Activated B cell treated with CpG ODN at 0.5 μM for 24 hours (primary cell): ENCODE data around the gene RCSD1. TPM values are rescaled to one million over a fixed set of nuclear protein-coding genes. Genes with fewer than 3 reads are reported as not detected.

ENCODE experiments used
- ATAC-seq: fragments of 200-7000 bp; cut with Tn5 transposase; one replicate; pipeline ENCODE4 v1.10.0; 2021; ENCODE audit warnings: low read depth, mild to moderate bottlenecking, moderate library complexity
- CTCF ChIA-PET: fragments of 350-600 bp; sonication (Branson Sonifier 250); formaldehyde crosslinking; loops from one replicate; lab custom pipeline; 2021; ENCODE audit warnings: antibody characterized with exemption; lab: Charles Lee
- POLR2A ChIA-PET: fragments of 350-600 bp; sonication (Branson Sonifier 250); formaldehyde crosslinking; loops from one replicate; lab custom pipeline; 2021; ENCODE audit warnings: antibody characterized with exemption; lab: Charles Lee
- DNase-seq: peaks from one replicate; pipeline ENCODE4 v3.0.0; 2022
- H3K27ac Mint-ChIP-seq: one replicate; pipeline ENCODE4 v1.8.0; 2020; ENCODE audit warnings: mixed read lengths
- H3K27me3 Mint-ChIP-seq: one replicate; pipeline ENCODE4 v1.8.0; 2021; ENCODE audit warnings: mixed read lengths
- H3K36me3 Mint-ChIP-seq: one replicate; pipeline ENCODE4 v1.8.0; 2021; ENCODE audit warnings: low read depth, mixed read lengths
- H3K4me1 Mint-ChIP-seq: one replicate; pipeline ENCODE4 v1.8.0; 2021; ENCODE audit warnings: mixed read lengths
- H3K4me3 Mint-ChIP-seq: one replicate; pipeline ENCODE4 v1.8.0; 2020; ENCODE audit warnings: mild to moderate bottlenecking, mixed read lengths
- H3K9me3 Mint-ChIP-seq: one replicate; pipeline ENCODE4 v1.8.0; 2020; ENCODE audit warnings: mixed read lengths
- intact Hi-C: fragments of 100-400 bp; cut with micrococcal nuclease; formaldehyde crosslinking; loops from one replicate; pipeline ENCODE4 v1.15.1; 2024
- total RNA-seq: library from RNA; stranded (reverse); gene quantifications from 2 replicates; pipeline ENCODE4 v1.2.3, GENCODE V29; 2022
- TF ChIP-seq, protein P1 (sequence below): fragments of 200-600 bp; IDR thresholded peaks from one replicate; pipeline ENCODE4 v1.8.0; 2022; ENCODE audit warnings: antibody characterized with exemption, mild to moderate bottlenecking

The RCSD1 gene
- total RNA-seq, 1 donor from 2014 or later, result 185 TPM

DNA sequence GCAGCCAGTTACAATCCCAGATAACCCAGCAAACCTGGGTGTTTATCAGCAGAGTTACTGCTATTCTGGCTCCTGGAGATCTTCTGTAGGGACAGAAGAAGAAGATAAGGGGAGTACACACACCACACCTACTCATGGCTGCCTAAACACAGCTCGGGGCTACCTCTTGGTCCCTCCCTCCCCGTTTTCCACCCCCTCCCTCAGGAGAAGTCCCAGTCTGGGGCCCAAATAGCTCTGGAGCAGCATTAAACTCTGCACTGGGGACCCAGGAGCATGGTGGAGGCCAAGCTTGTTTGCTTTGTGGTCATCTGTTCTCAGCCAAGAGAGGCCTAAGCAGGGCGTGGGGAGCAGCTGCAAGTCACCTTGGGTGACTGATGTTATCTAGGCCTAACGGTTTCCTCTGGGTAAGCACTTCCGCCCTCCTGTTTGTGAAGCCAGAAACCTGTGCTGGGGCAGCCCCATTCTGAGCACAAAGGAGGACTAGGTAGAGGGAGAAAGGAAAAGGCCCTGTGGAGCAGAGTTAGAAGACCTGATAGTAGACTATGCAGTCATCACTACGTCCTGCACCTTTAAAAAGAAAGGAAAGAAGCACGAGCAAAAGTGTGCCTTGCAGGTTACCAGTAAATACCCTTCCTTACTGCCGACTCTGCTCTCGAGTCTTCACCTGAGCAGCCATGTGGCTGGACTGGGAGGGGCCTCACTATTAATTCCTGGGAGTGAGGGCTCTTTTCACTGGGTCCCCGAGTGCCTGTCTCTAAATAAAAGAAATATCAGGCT lies 2.0 kb upstream of the RCSD1 start:
- Mint-ChIP-seq H3K9me3 (peaks cover 2% of the 10 kb centered on the region), H3K27ac (peak overlapping the region; percentile 98), H3K36me3 (peaks cover 30% of the 10 kb centered on the region), H3K27me3 (no peaks in the 10 kb centered on the region), H3K4me1 (peaks cover 76% of the 10 kb centered on the region), H3K4me3 (peak overlapping the region; percentile 94)
- DNase-seq (peak; percentile 52), ATAC-seq (peak; percentile 70)
- TF ChIP-seq, protein P1, sequence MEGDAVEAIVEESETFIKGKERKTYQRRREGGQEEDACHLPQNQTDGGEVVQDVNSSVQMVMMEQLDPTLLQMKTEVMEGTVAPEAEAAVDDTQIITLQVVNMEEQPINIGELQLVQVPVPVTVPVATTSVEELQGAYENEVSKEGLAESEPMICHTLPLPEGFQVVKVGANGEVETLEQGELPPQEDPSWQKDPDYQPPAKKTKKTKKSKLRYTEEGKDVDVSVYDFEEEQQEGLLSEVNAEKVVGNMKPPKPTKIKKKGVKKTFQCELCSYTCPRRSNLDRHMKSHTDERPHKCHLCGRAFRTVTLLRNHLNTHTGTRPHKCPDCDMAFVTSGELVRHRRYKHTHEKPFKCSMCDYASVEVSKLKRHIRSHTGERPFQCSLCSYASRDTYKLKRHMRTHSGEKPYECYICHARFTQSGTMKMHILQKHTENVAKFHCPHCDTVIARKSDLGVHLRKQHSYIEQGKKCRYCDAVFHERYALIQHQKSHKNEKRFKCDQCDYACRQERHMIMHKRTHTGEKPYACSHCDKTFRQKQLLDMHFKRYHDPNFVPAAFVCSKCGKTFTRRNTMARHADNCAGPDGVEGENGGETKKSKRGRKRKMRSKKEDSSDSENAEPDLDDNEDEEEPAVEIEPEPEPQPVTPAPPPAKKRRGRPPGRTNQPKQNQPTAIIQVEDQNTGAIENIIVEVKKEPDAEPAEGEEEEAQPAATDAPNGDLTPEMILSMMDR, result no peak
- intact Hi-C loops, result loop anchor here (1.0 kb wide), 3 partner anchors 9 to 308 kb away; partner anchors contain the start of gene DCAF6
- POLR2A ChIA-PET, result interaction anchor here (0.6 to 13.8 kb wide), 13 partner anchors 9 to 175 kb away, joined by 3 to 493 read pairs (median 7); partner anchors contain the start of gene MPZL1
- CTCF ChIA-PET, result interaction anchor here (1.0 to 11.6 kb wide), 5 partner anchors 10 to 60 kb away, joined by 3 to 229 read pairs (median 4); no protein-coding TSS in a partner anchor

GRCh38 chr1:167628741-167629515 lies 1.1 kb upstream of the RCSD1 start:
- Mint-ChIP-seq H3K27ac (peak overlapping the region; percentile 98), H3K4me1 (peaks cover 79% of the 10 kb centered on the region), H3K9me3 (peaks cover 2% of the 10 kb centered on the region), H3K4me3 (peak overlapping the region; percentile 94), H3K36me3 (peaks cover 39% of the 10 kb centered on the region), H3K27me3 (no peaks in the 10 kb centered on the region)
- intact Hi-C loops, result loop anchor here (1.0 kb wide), 3 partner anchors 8 to 307 kb away; partner anchors contain the start of gene DCAF6
- TF ChIP-seq, protein P1, result no peak
- DNase-seq (no peak), ATAC-seq (no peak)
- CTCF ChIA-PET, result interaction anchor here (0.9 to 11.6 kb wide), 5 partner anchors 10 to 59 kb away, joined by 4 to 229 read pairs (median 4); no protein-coding TSS in a partner anchor
- POLR2A ChIA-PET, result interaction anchor here (0.7 to 13.8 kb wide), 12 partner anchors 8 to 451 kb away, joined by 3 to 493 read pairs (median 8); no protein-coding TSS in a partner anchor

DNA sequence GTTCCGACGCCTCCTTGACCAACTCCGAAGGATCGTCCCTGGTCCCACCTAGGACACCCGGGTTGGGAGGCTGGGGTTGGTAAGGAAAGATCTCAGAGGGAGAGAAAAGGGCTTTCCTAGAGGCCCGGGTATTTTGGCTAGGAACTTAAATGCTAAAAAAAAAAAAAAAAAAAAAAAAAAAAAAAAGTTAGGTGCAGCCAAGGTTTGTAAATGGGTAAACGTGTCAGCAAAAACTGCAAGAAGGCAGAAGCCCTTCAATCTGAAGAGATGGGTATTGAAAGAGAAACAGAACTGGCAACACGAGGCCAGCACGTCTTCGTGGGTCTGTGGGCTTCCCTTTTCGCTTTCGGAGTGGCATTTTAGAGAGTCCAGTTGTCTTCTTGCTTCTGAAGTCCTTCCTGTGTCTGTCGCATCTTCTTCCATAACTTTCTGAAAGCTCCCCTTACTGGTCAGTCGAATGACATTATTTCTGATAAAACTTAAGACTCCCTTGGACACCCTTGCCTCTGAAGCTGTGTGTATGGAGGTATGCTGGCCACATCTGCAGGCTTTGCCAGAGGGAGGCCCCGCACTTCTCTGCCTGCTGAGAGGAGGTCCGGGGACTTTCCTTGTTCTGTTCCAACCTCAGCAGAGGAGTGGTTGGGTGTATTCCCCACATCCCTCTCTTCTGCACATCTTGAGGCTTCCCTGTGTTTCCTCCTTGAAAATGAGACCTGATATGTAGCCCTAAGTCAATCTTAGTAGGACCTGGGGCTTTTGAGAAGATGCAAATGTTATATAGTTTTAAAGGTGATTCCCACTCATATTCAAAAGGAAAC lies 745 bp downstream of the RCSD1 start:
- H3K4me1 Mint-ChIP-seq, result peaks cover 83% of the 10 kb centered on the region
- peaks cover 55% of the 10 kb centered on the region for H3K36me3 Mint-ChIP-seq
- ATAC-seq (no peak), DNase-seq (no peak)
- POLR2A ChIA-PET, result interaction anchor here (0.7 to 13.8 kb wide), 16 partner anchors 8 to 410 kb away, joined by 3 to 493 read pairs (median 6); partner anchors contain the start of genes DCAF6, MPC2 and POU2F1
- H3K9me3 Mint-ChIP-seq, result no peaks in the 10 kb centered on the region
- CTCF ChIA-PET, result interaction anchor here (1.5 to 11.6 kb wide), 4 partner anchors 14 to 57 kb away, joined by 9 to 229 read pairs (median 20); no protein-coding TSS in a partner anchor
- H3K27ac Mint-ChIP-seq, result peak overlapping the region; percentile 92
- TF ChIP-seq, protein P1, result no peak
- intact Hi-C loops, result loop anchor here (1.0 to 5.0 kb wide), 5 partner anchors 30 to 408 kb away; partner anchors contain the start of genes CREG1 and POU2F1
- peak overlapping the region; percentile 92 for H3K4me3 Mint-ChIP-seq
- no peaks in the 10 kb centered on the region for H3K27me3 Mint-ChIP-seq

GRCh38 chr1:167631386-167631935 lies 1.4 kb downstream of the RCSD1 start:
- CTCF ChIA-PET, result interaction anchor here (1.5 to 11.6 kb wide), 3 partner anchors 14 to 56 kb away, joined by 9 to 229 read pairs (median 25); no protein-coding TSS in a partner anchor
- TF ChIP-seq, protein P1, result no peak
- Mint-ChIP-seq H3K27ac (peak overlapping the region; percentile 92), H3K9me3 (no peaks in the 10 kb centered on the region), H3K36me3 (peaks cover 61% of the 10 kb centered on the region), H3K27me3 (no peaks in the 10 kb centered on the region), H3K4me3 (peak overlapping the region; percentile 92), H3K4me1 (peaks cover 85% of the 10 kb centered on the region)
- POLR2A ChIA-PET, result interaction anchor here (0.7 to 13.8 kb wide), 16 partner anchors 9 to 411 kb away, joined by 3 to 493 read pairs (median 4); partner anchors contain the start of genes CREG1, DCAF6, MPC2 and POU2F1
- no peak for ATAC-seq
- DNase-seq, result no peak
- intact Hi-C loops, result loop anchor here (2.0 to 5.0 kb wide), 3 partner anchors 37 to 409 kb away; partner anchors contain the start of genes CREG1 and POU2F1
